ENCODE results near the gene GRIA4.

DNA sequence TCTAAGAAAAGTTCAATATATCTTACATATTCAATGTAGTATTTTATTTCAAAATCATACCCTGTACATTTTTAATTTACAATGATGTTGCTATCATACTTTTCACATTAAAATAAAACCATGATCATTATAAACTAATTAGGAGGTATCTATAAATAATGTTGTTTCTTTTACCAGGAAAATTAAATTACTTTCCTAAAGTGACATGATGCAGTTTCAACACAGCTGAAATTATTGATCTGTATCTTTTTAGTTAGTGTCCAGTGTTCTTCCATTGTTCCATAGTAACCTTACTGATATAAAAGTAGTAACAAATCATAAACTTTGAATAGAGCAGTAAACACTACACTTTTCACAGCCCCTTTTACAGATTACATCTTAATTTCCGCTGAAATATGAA lies 29.7 kb downstream of the GRIA4 start:
- TF ChIP-seq, protein P1, sequence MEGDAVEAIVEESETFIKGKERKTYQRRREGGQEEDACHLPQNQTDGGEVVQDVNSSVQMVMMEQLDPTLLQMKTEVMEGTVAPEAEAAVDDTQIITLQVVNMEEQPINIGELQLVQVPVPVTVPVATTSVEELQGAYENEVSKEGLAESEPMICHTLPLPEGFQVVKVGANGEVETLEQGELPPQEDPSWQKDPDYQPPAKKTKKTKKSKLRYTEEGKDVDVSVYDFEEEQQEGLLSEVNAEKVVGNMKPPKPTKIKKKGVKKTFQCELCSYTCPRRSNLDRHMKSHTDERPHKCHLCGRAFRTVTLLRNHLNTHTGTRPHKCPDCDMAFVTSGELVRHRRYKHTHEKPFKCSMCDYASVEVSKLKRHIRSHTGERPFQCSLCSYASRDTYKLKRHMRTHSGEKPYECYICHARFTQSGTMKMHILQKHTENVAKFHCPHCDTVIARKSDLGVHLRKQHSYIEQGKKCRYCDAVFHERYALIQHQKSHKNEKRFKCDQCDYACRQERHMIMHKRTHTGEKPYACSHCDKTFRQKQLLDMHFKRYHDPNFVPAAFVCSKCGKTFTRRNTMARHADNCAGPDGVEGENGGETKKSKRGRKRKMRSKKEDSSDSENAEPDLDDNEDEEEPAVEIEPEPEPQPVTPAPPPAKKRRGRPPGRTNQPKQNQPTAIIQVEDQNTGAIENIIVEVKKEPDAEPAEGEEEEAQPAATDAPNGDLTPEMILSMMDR (IDR thresholded peaks at IDR 0.05; ENCODE audit: insufficient read depth, low read length, poor library complexity, severe bottlenecking), result no peak
- no peak for TF ChIP-seq EZH2phosphoT487 (conservative IDR thresholded peaks at IDR 0.05; ENCODE audit: low read length)
